Measurements from ENCODE around the gene CIBAR2.

DNA sequence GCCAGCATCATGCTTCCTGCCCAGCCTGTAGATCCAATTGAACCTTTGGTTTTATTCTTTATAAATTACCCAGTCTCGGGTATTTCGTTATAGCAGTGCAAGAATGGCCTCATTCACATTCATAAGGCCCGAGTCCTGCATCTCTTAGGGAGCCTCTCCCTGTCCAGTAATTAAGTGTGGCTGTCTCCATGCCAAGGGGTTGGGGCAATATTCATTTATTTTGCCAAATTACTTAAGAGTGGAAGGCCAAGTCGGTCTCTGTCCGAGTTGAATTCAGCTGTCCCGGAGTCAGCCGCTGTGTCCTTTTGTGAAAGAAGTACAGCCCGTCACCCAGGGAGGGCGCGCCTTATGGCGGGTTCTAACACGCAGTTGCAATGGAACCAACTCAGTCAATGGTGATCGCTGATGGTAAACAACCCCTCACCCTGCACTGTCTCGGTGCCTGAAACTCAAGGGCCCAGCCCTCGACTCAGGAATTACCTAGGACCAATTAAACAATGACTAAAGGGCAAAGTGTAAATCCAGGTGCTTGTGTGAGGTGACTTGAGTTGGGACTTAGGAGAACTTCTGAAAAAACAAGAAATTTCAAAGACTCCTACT is 62.5 kb downstream of the CIBAR2 start:
- no peak for TF ChIP-seq POLR2A (IDR thresholded peaks at IDR 0.05; ENCODE audit: low read depth, low read length)
- no peak for TF ChIP-seq POLR2AphosphoS5 (IDR thresholded peaks at IDR 0.05; ENCODE audit: low read depth, low read length)
- TF ChIP-seq TAF1 (IDR thresholded peaks at IDR 0.05; ENCODE audit: low read depth, low read length), result no peak
